ENCODE measurements around the gene ZNF536. TPM values are rescaled to one million over a fixed set of nuclear protein-coding genes. Genes with fewer than 3 reads are reported as not detected.
"Not testable (repeated sequence)": the region's sequence is repeated elsewhere in the genome, so short reads cannot be mapped to it uniquely, and the experiment has no call there.

ZNF536 gene
- total RNA-seq, 4 donors from 2014 or later: 0.44 to 7.4 (median 0.88) TPM

DNA sequence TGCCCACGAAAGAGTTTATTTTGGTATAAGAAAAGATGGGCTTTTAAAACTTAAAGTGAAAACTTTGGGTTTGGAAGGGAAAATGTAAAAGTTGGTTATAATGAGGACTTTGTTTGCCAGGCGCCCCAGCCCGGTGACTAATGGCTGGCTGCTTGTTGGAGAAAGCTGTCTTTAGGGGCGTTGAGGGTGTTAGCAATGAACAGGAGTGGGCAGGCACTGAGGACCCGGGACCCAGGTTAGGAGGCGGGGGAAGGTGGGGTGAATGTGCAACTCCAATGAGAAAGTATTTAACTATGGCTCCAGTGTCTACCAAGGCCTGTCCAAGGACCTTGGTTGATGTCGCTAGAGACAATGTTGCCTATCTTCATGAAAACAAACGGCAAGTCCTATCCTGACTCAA, 118.6 kb downstream of the ZNF536 start:
- Histone ChIP-seq H3K36me3 (no peaks in the 10 kb centered on the region), H3K27me3 (peaks cover 0 to 3% (median 0%) of the 10 kb centered on the region in 4 donors), H3K9me3 (no peaks in the 10 kb centered on the region), H3K27ac (no peak overlapping the region), H3K4me1 (no peaks in the 10 kb centered on the region), H3K4me3 (no peak overlapping the region)
- intact Hi-C loops (cut with DNase I): no loop called here
- WGBS, 2 donors: 68 to 80% methylated on average over 8 of the region's 8 CpGs
- TF ChIP-seq POLR2A (IDR thresholded peaks at IDR 0.05) (no peak), CTCF (IDR thresholded peaks at IDR 0.05) (no peak)
- DNase-seq: no peak

GRCh38 chr19:30492586-30493270, 120.5 kb downstream of the ZNF536 start:
- H3K36me3 ChIP-seq: no peaks in the 10 kb centered on the region
- 27 to 30% methylated on average over 11 of the region's 11 CpGs for WGBS, 2 donors
- H3K9me3 ChIP-seq: no peaks in the 10 kb centered on the region
- TF ChIP-seq CTCF (IDR thresholded peaks at IDR 0.05) (no peak), POLR2A (IDR thresholded peaks at IDR 0.05) (no peak)
- no peak for DNase-seq
- intact Hi-C loops (cut with DNase I): no loop called here
- H3K4me3 ChIP-seq: no peak overlapping the region
- no peaks in the 10 kb centered on the region for H3K4me1 ChIP-seq
- H3K27ac ChIP-seq: no peak overlapping the region
- H3K27me3 ChIP-seq: peaks cover 0 to 3% (median 0%) of the 10 kb centered on the region in 4 donors

- intact Hi-C loops (cut with DNase I): no loop called here
- DNase-seq: no peak
- TF ChIP-seq POLR2A (IDR thresholded peaks at IDR 0.05): no peak
- TF ChIP-seq CTCF (IDR thresholded peaks at IDR 0.05): no peak
- Histone ChIP-seq H3K4me1 (no peaks in the 10 kb centered on the region), H3K27me3 (peaks cover 0 to 3% (median 0%) of the 10 kb centered on the region in 4 donors), H3K9me3 (no peaks in the 10 kb centered on the region), H3K27ac (no peak overlapping the region), H3K4me3 (no peak overlapping the region), H3K36me3 (no peaks in the 10 kb centered on the region)
- 56 to 74% methylated on average over 7 of the region's 8 CpGs for WGBS, 2 donors
Observed at GRCh38 chr19:30497034-30497433, 124.8 kb downstream of the ZNF536 start.

- intact Hi-C loops (cut with DNase I); H3K4me1 ChIP-seq; H3K9me3 ChIP-seq; H3K27ac ChIP-seq; H3K36me3 ChIP-seq; H3K27me3 ChIP-seq; H3K4me3 ChIP-seq; DNase-seq: not testable (repeated sequence)
- 82 to 84% methylated on average over 3 of the region's 3 CpGs for WGBS, 2 donors
Observed at GRCh38 chr19:30498085-30498484, 125.9 kb downstream of the ZNF536 start.

- intact Hi-C loops (cut with DNase I): no loop called here
- Histone ChIP-seq H3K9me3 (no peaks in the 10 kb centered on the region), H3K4me3 (no peak overlapping the region), H3K27me3 (no peaks in the 10 kb centered on the region), H3K27ac (no peak overlapping the region), H3K4me1 (no peaks in the 10 kb centered on the region), H3K36me3 (no peaks in the 10 kb centered on the region)
- no peak for TF ChIP-seq CTCF (IDR thresholded peaks at IDR 0.05)
- no peak for TF ChIP-seq POLR2A (IDR thresholded peaks at IDR 0.05)
- 20 to 21% methylated on average over 5 to 12 of the region's 12 CpGs for WGBS, 2 donors
- DNase-seq: no peak
Observed at GRCh38 chr19:30498707-30499106, 126.5 kb downstream of the ZNF536 start.

- no peak overlapping the region for H3K27ac ChIP-seq
- H3K4me3 ChIP-seq: no peak overlapping the region
- DNase-seq: no peak
- no peaks in the 10 kb centered on the region for H3K27me3 ChIP-seq
- no peaks in the 10 kb centered on the region for H3K36me3 ChIP-seq
- H3K4me1 ChIP-seq: no peaks in the 10 kb centered on the region
- H3K9me3 ChIP-seq: no peaks in the 10 kb centered on the region
- no peak for TF ChIP-seq CTCF (IDR thresholded peaks at IDR 0.05)
- no peak for TF ChIP-seq POLR2A (IDR thresholded peaks at IDR 0.05)
- intact Hi-C loops (cut with DNase I): no loop called here
Observed at GRCh38 chr19:30504272-30504671, 132.1 kb downstream of the ZNF536 start.

All from esophagus squamous epithelium (tissue), 5 donors.